ENCODE measurements around the gene USP10.
"Not testable (repeated sequence)": the region's sequence is repeated elsewhere in the genome, so short reads cannot be mapped to it uniquely, and the experiment has no call there.

Gene USP10

GRCh38 chr16:84673561-84673960 lies 26.2 kb upstream of the USP10 start:
- no peak for DNase-seq (ENCODE audit: low read depth, low spot score)

- DNase-seq (ENCODE audit: low read depth, low spot score) = no peak
Observed at GRCh38 chr16:84675423-84675822, 24.4 kb upstream of the USP10 start.

- no peak for DNase-seq (ENCODE audit: low read depth, low spot score)
Observed at GRCh38 chr16:84675884-84676283, 23.9 kb upstream of the USP10 start.

- no peak for DNase-seq (ENCODE audit: low read depth, low spot score)
Observed at GRCh38 chr16:84677017-84677803, 22.6 kb upstream of the USP10 start.

- no peak for DNase-seq (ENCODE audit: low read depth, low spot score)
Observed at GRCh38 chr16:84677849-84678248, 22.0 kb upstream of the USP10 start.

- DNase-seq (ENCODE audit: low read depth, low spot score) = no peak
Observed at GRCh38 chr16:84678541-84678940, 21.3 kb upstream of the USP10 start.

- DNase-seq (ENCODE audit: low read depth, low spot score) = no peak
Observed at GRCh38 chr16:84680165-84680842, 19.5 kb upstream of the USP10 start.

GRCh38 chr16:84680843-84681629 lies 18.8 kb upstream of the USP10 start:
- DNase-seq (ENCODE audit: low read depth, low spot score) = no peak

- no peak for DNase-seq (ENCODE audit: low read depth, low spot score)
Observed at GRCh38 chr16:84683691-84684591, 15.9 kb upstream of the USP10 start.

GRCh38 chr16:84684592-84684965 lies 15.2 kb upstream of the USP10 start:
- no peak for DNase-seq (ENCODE audit: low read depth, low spot score)

GRCh38 chr16:84685210-84685609 lies 14.6 kb upstream of the USP10 start:
- DNase-seq (ENCODE audit: low read depth, low spot score) = no peak

- no peak for DNase-seq (ENCODE audit: low read depth, low spot score)
Observed at GRCh38 chr16:84686707-84687298, 13.0 kb upstream of the USP10 start.

- DNase-seq (ENCODE audit: low read depth, low spot score) = no peak
Observed at GRCh38 chr16:84687715-84688114, 12.1 kb upstream of the USP10 start.

- not testable (repeated sequence) for DNase-seq (ENCODE audit: low read depth, low spot score)
Observed at GRCh38 chr16:84688163-84688562, 11.6 kb upstream of the USP10 start.

GRCh38 chr16:84689111-84689510 lies 10.7 kb upstream of the USP10 start:
- DNase-seq (ENCODE audit: low read depth, low spot score) = no peak

GRCh38 chr16:84690088-84690819 lies 9.5 kb upstream of the USP10 start:
- no peak for DNase-seq (ENCODE audit: low read depth, low spot score)

- DNase-seq (ENCODE audit: low read depth, low spot score) = no peak
Observed at GRCh38 chr16:84692451-84693214, 7.2 kb upstream of the USP10 start.

GRCh38 chr16:84693869-84694268 lies 5.9 kb upstream of the USP10 start:
- DNase-seq (ENCODE audit: low read depth, low spot score) = not testable (repeated sequence)

- no peak for DNase-seq (ENCODE audit: low read depth, low spot score)
Observed at GRCh38 chr16:84694980-84695379, 4.8 kb upstream of the USP10 start.

Measured in activated naive CD8-positive, alpha-beta T cell treated with anti-CD3 and anti-CD28 coated beads, Interleukin-2, amount 50 U/mL, for 16 hours (primary cell).